ENCODE measurements around the gene NKRF.
A peak's percentile ranks its signal among the peaks of the same experiment; 100 is the strongest.

Gene NKRF

DNA sequence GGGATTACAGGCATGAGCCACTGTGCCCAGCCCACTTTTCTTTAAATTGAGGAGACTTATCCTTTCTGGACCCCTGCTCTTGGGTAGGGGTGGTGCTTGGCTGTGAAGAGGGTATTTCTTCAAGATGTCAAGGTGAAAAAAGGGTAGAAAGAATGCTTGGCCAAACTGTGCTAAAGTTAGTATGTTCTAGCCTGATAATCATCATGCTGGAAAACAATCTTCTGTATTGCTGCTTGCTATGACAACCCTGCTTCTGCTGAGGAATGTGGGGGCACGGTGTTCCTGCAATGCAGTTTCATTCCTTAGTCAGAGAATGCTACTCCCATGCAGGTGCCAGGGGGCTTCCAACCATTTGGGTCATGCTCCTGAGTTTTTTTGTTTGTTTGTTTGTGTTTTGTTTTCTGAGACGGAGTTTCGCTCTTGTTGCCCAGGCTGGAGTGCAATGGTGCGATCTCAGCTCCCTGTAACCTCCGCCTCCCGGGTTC is 35.8 kb downstream of the NKRF start:
- TF ChIP-seq CTCF (IDR thresholded peaks at IDR 0.05; ENCODE audit: low read length, missing control alignments) = no peak
- no peak overlapping the region for H3K4me3 ChIP-seq (replicated peaks; ENCODE audit: low read depth, low read length)
- no peak for DNase-seq (ENCODE audit: low read depth)

DNA sequence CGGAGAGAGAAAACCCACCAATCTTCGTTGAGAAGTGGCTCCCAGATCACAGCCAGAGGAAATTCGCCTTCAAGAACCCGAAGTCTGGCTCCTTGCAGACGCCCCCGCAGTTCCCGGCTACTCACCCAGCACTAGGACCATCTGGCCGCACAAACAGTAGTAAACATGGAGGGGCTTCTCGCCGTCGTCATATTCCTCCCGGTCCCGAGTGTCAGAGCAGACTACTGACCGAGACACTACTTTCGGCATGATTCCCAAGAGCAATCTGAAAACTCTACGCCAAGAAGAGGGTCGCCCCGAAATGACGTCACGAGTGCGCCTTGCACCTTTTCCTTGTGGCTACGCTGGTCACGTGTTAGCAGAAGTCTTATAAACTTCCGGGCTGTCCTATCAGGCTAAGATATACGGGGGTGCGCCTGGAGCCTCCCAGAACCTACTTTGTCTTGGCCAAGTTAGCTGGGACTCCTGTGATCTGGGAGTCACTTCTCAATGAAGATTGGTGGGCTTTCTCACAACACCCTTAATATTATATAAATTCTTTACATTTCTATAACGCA is 41.0 kb downstream of the NKRF start, which contains the start of gene STEEP1:
TSS of gene STEEP1 (minus strand) at position 303 of the 557 bp plus-strand sequence. CDS start at position 249, 54 bp downstream.
- TF ChIP-seq CTCF (IDR thresholded peaks at IDR 0.05; ENCODE audit: low read length, missing control alignments) = no peak
- peak within 1 kb of the TSS; percentile 70 for H3K4me3 ChIP-seq (replicated peaks; ENCODE audit: low read depth, low read length)
- peak; percentile 95 for DNase-seq (ENCODE audit: low read depth)

DNA sequence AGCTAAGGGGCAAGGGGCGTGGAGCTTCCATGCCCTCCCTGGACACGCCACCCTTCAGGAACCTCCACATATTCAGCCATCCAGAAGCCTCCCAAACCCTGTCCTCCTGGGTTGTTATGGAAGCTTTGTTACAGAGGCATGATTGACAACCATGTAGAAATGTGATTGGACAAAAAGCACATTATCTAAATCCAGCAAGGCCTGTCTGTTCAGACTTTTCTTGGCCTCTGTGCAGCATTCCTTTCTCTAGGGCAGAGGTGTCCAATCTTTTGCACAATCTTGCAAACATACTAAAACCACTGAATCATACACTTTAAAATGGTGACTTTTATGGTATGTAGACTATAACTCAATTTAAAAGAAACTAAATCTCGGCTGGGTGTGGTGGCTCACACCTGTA is 53.7 kb downstream of the NKRF start:
- TF ChIP-seq CTCF (IDR thresholded peaks at IDR 0.05; ENCODE audit: low read length, missing control alignments) = no peak
- peak; percentile 54 for DNase-seq (ENCODE audit: low read depth)
- H3K4me3 ChIP-seq (replicated peaks; ENCODE audit: low read depth, low read length) = no peak overlapping the region

DNA sequence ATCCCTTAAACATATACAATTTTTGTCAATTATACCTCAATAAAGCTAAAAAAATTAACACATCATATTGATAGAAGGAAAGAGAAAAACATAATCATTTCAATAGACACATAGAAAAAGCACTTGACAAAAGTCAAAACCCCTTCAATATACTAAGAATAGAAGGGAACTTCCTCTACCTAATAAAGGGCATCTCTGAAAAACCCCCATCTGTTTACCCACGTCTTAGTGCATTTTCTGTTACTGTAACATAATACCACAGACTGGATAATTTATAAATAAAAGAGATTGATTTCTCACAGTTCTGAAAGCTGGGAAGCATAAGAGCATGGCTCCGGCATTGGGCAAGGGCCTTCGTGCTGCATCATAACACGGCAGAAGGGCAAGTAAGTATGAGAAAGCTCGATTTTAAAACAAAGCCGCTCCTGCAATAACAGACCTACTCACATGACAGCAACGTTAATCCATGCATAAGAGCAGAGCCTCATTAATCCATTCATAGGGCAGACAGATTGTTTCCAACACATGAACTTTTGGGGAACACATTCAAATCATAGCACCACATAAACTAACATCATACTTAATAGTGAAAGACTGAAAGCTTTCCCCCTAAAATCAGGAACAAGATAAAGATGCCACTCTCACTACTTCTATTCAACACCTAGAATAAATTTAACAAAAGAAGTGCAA is 56.8 kb downstream of the NKRF start:
- TF ChIP-seq CTCF (IDR thresholded peaks at IDR 0.05; ENCODE audit: low read length, missing control alignments) = no peak
- no peak for DNase-seq (ENCODE audit: low read depth)
- no peak overlapping the region for H3K4me3 ChIP-seq (replicated peaks; ENCODE audit: low read depth, low read length)

DNA sequence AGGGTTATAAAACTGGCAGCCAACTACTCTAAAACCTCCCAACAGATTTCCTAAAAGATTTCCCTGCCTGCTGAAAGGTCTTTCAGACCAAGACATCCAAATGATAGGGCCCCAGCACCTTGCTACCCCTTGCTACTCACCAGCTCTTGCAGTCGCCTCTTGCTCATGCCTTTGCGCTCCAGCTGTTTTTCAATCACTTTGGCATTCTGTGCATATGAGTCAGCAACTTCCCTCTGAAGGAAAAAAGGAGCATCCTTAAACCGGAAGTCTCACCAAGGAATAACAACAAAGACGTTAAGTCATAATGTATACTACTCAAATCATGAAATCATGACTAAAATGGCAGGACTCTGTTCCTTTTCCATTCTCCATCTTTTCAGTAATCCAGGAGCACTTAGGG is 65.0 kb downstream of the NKRF start:
- H3K4me3 ChIP-seq (replicated peaks; ENCODE audit: low read depth, low read length) = no peak overlapping the region
- peak; percentile 80 for DNase-seq (ENCODE audit: low read depth)
- TF ChIP-seq CTCF (IDR thresholded peaks at IDR 0.05; ENCODE audit: low read length, missing control alignments) = no peak

DNA sequence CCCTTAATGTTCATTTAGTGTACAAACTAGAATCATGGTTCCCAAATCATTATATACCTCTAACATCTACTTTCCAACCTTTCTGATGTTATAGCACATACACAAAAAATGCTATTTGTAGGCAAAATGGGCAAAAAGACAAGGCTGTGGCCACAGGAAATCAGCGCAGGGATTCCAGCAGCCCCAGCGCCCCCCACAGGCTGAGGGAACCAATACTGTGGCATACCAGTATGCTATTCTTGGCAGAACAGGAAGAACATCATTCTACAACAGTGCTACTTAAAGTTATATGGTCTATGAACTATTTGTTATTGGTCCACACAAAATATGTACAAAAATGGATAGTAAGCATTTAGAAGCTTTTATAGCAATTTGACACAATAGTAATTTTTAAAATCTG is 66.4 kb downstream of the NKRF start:
- no peak overlapping the region for H3K4me3 ChIP-seq (replicated peaks; ENCODE audit: low read depth, low read length)
- TF ChIP-seq CTCF (IDR thresholded peaks at IDR 0.05; ENCODE audit: low read length, missing control alignments) = no peak
- no peak for DNase-seq (ENCODE audit: low read depth)
